ENCODE results near the gene PFN3. TPM values are rescaled to one million over a fixed set of nuclear protein-coding genes. Genes with fewer than 3 reads are reported as not detected.

The PFN3 gene
- total and polyA plus RNA-seq, 2 of the 13 experiments (the other 11 are each of a cell fraction or from before 2014, with no cell fraction given), result not detected

GRCh38 chr5:177432143-177432838 lies 31.8 kb upstream of the PFN3 start (continued):
- no peak for TF ChIP-seq RFX5 (IDR thresholded peaks at IDR 0.05; ENCODE audit: low read depth, low read length)
- TF ChIP-seq ZNF709 (CRISPR knock-in tag; IDR thresholded peaks at IDR 0.05), result no peak
- TF ChIP-seq HINFP (CRISPR knock-in tag; IDR thresholded peaks at IDR 0.05; ENCODE audit: low read depth), result no peak
- no peak for TF ChIP-seq ELF1 (CRISPR knock-in tag; IDR thresholded peaks at IDR 0.05)
- no peak for TF ChIP-seq ZNF503 (CRISPR knock-in tag; IDR thresholded peaks at IDR 0.05)
- TF ChIP-seq MXD3 (CRISPR knock-in tag; IDR thresholded peaks at IDR 0.05), result no peak
- TF ChIP-seq POLR2G (IDR thresholded peaks at IDR 0.05; ENCODE audit: low read depth, low read length), result 0 out of 2 replicates have a peak, but pooled peaks have one; percentile 36
- TF ChIP-seq TCF7L2 (IDR thresholded peaks at IDR 0.05; ENCODE audit: low read depth, low read length), result no peak
- TF ChIP-seq AGO1 (IDR thresholded peaks at IDR 0.05; ENCODE audit: low read depth, low read length, poor library complexity, severe bottlenecking), result peak; percentile 88
- no peak for TF ChIP-seq ELF3 (CRISPR knock-in tag; IDR thresholded peaks at IDR 0.05)
- TF ChIP-seq HOXA7 (CRISPR knock-in tag; IDR thresholded peaks at IDR 0.05), result no peak
- no peak for TF ChIP-seq CBX2 (IDR thresholded peaks at IDR 0.05; ENCODE audit: low read depth, low read length)
- no peak for TF ChIP-seq CBX2 (CRISPR knock-in tag; IDR thresholded peaks at IDR 0.05; ENCODE audit: low read depth)
- TF ChIP-seq ZBTB25 (CRISPR knock-in tag; IDR thresholded peaks at IDR 0.05), result no peak
- TF ChIP-seq RNF2 (conservative IDR thresholded peaks at IDR 0.05; ENCODE audit: low read depth), result no peak
- no peak for TF ChIP-seq ZNF230 (CRISPR knock-in tag; IDR thresholded peaks at IDR 0.05)

Data from HepG2 (cell line).